Mononuclear cell (primary cell): ENCODE measurements around the gene CTXN2. TPM values are rescaled to one million over a fixed set of nuclear protein-coding genes. Genes with fewer than 3 reads are reported as not detected.

Experiments used
- H3K27me3 ChIP-seq: 2 replicates; pipeline ENCODE4 v1.6.0; 2011; ENCODE audit warnings: low read length, control low read depth; ENCODE audit not compliant: insufficient read depth
- H3K4me1 ChIP-seq: 2 replicates; pipeline ENCODE4 v1.5.1; 2011; ENCODE audit warnings: mild to moderate bottlenecking, low read length, control low read depth; ENCODE audit not compliant: insufficient read depth
- H3K4me3 ChIP-seq: 2 replicates; pipeline ENCODE4 v1.5.1; 2011; ENCODE audit warnings: mild to moderate bottlenecking, low read length, moderate library complexity
- H3K9me3 ChIP-seq: 2 replicates; pipeline ENCODE4 v1.5.1; 2011; ENCODE audit warnings: low read depth, mild to moderate bottlenecking, control low read depth, low read length
- total RNA-seq: library from RNA; depleted of rRNA; stranded (reverse); fragments of >200 nt; gene quantifications from one replicate; pipeline ENCODE4 v1.2.3, GENCODE V29; 2012

The CTXN2 gene
- not detected for total RNA-seq

DNA sequence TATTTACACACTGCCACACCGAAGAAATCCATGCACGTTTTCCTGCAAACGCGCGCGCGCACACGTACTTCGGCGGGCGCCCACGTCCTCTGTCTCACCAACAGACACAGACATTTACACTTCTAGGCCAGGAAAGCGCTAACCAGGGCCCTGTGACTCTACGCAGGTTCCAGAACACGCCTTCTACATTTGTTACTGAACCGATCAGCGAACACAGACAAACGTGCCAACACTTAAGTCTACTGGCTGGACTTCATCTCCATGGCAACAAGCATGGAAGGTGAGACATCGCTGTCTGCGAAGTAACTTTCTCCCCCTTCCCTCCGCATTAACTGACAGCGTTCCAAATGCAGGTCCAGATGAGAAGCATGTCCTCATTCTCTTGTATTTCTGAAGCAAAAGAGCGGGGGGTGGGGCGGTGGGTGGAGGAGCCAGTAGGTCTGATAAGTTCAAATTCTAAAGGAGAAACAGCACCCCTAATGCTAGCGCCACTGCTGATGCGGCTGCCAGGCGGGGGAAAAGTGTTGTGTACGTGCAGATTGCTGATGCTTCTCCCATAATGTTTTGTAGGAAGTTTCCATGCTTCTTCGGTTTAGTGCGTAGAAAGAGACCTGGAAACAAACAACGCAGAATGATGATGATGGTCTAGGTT lies at the start of gene CTXN2:
TSS of gene CTXN2 (plus strand) at position 92 of the 652 bp plus-strand sequence. CDS start 9,636 bp downstream, outside the sequence.
- H3K27me3 ChIP-seq = peaks cover 12% of the 10 kb centered on the region
- H3K4me3 ChIP-seq = no peak within 1 kb of the TSS
- H3K4me1 ChIP-seq = no peaks in the 10 kb centered on the region
- H3K9me3 ChIP-seq = no peaks in the 10 kb centered on the region

DNA sequence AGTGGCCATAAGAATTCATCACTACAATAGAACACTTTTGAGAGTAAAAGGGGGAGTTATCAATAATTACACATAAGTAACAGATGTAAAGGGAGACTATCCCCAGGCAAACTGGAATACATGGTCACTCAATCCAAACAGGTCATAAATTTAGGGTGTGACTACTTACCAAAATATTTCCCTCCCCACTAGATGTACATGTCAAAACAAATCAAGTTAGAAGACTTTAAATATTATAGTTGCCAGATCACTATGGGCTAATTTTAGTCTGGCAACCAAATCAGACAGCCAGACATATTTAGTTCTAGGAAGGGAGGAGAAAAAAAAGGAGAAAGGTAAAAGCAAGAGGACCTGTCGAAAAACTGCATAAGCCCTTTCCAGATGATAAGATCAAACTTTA lies 47.6 kb upstream of the CTXN2 start:
- H3K4me1 ChIP-seq = no peaks in the 10 kb centered on the region
- H3K9me3 ChIP-seq = no peaks in the 10 kb centered on the region
- no peak overlapping the region for H3K4me3 ChIP-seq
- no peaks in the 10 kb centered on the region for H3K27me3 ChIP-seq

DNA sequence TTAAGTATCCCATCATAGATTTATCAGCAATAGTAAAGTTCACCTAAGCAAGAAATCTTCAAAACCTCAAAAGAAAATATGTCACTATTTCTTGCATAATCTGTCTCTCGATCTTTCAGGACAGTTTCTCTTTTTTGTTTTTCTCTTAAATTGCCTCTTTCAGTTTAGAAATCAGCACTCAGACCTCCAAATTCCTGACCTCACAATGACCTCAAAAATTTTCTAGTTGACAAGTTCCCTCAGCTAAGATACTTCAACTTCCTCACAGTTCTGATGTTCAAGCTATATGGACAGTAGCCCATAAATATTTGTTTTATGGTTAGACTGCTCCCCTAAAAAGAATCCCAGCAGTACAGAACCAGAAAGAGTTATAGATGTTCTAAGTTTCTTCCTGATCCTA lies 46.6 kb upstream of the CTXN2 start:
- Histone ChIP-seq H3K27me3 (no peaks in the 10 kb centered on the region), H3K4me3 (no peak overlapping the region), H3K4me1 (no peaks in the 10 kb centered on the region), H3K9me3 (no peaks in the 10 kb centered on the region)

DNA sequence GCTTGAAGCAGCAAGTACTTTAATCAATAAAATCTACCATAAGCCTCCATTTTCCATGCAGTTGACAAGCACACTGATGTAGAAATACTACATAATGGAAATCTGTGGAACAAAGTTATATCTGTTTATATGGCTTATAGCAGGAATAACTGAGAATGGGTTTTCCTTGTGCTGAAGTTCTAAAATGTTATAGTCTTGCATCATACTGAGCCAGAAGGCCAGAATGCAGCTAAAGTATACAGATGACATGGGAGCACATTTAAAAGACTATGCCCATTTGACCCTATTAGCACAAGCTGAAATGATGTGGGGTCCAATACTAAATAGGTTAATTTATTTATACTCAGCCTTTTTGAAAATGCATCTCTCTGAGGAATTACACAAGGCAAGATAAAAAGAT lies 45.5 kb upstream of the CTXN2 start:
- H3K9me3 ChIP-seq = no peaks in the 10 kb centered on the region
- no peaks in the 10 kb centered on the region for H3K4me1 ChIP-seq
- H3K27me3 ChIP-seq = no peaks in the 10 kb centered on the region
- no peak overlapping the region for H3K4me3 ChIP-seq

DNA sequence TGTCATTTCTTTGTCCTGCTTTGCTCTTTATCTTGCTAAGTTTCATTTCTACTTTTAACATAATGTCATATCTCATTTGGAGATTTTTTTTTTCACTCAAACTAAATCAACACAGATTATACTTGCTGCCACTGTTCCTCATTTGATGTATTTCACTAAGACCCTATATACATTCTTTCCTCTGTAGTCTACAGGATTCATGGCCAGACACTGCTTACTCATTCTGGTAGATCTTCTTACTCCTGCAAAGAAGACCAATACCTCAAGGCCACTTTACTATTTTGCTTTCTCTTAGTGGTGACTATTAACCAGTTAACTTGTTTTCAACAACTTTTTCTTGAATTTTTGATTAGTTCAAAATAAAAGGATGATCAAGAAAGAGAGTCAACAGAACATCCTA lies 44.1 kb upstream of the CTXN2 start:
- H3K4me1 ChIP-seq = no peaks in the 10 kb centered on the region
- H3K27me3 ChIP-seq = no peaks in the 10 kb centered on the region
- no peak overlapping the region for H3K4me3 ChIP-seq
- H3K9me3 ChIP-seq = no peaks in the 10 kb centered on the region

DNA sequence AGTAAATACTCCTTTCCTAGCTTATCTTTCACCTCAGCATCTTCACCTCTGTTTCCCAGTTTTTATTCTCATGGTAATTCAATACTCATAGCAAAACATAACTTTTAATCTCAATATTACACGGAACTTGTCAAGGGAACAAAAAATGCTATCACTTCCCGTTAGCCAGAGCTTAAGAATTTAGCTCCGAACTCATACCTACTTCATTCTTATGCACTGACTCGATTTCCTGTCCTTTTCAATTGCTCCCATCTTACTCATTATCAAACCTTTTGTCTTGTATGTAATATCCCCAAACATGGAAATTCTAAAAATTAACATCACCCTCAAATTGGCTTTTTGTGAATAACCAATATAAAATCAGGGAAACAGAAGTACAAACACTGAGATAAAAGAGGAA lies 41.6 kb upstream of the CTXN2 start:
- H3K4me1 ChIP-seq = no peaks in the 10 kb centered on the region
- H3K4me3 ChIP-seq = no peak overlapping the region
- no peaks in the 10 kb centered on the region for H3K9me3 ChIP-seq
- H3K27me3 ChIP-seq = no peaks in the 10 kb centered on the region

DNA sequence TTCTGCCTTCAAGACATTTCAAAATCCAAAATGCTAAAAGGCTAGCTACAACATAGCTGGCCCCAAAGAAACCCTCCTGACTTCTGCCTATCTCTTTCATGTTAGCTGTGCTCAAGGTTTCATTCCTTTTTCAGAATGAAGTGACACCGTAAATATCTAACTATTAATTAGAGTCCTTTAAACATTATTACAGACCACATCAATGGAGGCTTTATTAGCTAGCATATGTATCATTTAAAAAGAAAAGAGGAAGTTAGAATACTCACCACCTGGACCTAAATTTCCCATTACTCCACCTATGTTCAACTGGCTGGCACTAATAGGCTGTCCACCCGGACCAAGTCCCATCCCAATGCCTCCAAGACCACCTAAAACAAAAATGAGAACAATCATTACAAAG lies 37.9 kb upstream of the CTXN2 start:
- no peaks in the 10 kb centered on the region for H3K4me1 ChIP-seq
- H3K4me3 ChIP-seq = no peak overlapping the region
- H3K9me3 ChIP-seq = no peaks in the 10 kb centered on the region
- H3K27me3 ChIP-seq = no peaks in the 10 kb centered on the region

DNA sequence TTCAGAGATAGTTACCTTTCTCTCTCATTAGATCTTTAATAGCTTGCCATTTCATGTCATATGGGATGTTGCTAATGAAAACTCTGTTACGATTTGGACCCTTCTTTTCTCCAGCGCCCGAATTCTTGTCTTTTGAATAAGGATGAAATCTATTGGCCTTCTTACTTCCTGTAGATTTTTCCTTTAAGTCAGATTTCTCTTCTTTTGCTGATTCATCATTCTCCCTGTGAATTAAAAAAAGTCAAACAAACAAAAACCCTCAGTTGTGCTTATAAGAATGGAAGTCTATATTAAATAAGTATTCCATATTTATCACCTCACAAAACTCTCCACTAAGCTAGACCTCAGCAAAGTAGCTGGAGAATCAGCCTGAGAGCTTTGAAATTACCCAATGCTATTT lies 22.8 kb upstream of the CTXN2 start:
- Histone ChIP-seq H3K4me1 (no peaks in the 10 kb centered on the region), H3K27me3 (no peaks in the 10 kb centered on the region), H3K4me3 (no peak overlapping the region), H3K9me3 (no peaks in the 10 kb centered on the region)

DNA sequence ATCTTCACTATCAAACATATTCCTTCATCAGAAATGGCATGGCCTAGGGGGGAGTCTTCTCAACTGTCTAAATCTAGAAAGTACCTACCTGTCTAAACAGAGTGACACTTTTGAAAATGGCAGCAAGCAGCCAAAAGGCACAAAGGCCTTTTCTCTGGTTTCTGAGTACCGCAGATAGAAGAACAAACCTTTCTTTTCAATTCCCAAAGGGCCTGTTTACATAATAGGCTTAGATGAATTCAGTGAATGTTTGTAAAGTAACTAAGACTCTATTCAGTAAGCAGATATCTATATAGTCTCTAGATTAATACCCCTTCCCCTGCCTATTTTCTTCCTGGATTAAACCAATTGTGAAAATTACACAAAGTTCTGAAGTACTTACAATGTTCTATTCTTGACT lies 20.5 kb upstream of the CTXN2 start:
- Histone ChIP-seq H3K9me3 (no peaks in the 10 kb centered on the region), H3K4me3 (no peak overlapping the region), H3K27me3 (no peaks in the 10 kb centered on the region), H3K4me1 (no peaks in the 10 kb centered on the region)

DNA sequence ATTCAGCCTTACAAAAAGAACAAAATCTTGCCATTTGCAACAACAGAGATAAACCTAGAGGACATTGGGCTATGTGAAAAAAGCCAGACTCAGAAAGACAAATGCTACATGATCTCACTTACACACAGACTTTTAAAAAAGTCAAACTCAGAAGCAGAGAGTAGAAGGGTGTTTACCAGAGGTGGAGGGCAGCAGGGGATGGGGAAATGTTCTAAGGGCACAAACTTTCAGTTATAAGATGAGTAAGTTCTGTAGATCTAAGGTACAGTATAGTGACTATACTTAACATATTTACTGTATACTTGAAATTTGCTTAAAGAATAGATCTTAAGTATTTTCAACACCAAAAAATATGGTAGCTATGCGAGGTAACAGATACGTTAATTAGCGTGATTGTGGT lies 16.3 kb upstream of the CTXN2 start:
- Histone ChIP-seq H3K9me3 (no peaks in the 10 kb centered on the region), H3K4me3 (no peak overlapping the region), H3K4me1 (no peaks in the 10 kb centered on the region), H3K27me3 (peaks cover 13% of the 10 kb centered on the region)

DNA sequence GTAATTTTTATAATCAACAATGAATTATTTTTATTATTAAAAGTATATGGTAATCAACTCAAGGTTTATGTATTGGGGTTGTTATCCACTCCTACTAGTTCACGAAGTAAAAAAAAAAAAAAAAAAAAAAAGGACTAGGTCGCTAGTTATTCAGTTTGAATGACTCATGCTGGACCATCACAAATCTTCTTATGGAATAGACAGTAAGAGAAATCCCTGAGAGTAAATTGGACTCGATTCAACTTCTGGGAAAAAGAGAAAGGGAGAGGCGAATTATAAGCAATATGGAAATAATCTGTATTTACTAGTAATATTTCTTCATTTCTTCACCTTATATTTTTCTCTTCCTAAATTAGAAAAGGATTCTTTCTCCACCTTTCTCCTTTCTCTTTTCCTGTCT lies 15.4 kb upstream of the CTXN2 start:
- no peak overlapping the region for H3K4me3 ChIP-seq
- H3K4me1 ChIP-seq = no peaks in the 10 kb centered on the region
- H3K27me3 ChIP-seq = peaks cover 17% of the 10 kb centered on the region
- H3K9me3 ChIP-seq = no peaks in the 10 kb centered on the region

DNA sequence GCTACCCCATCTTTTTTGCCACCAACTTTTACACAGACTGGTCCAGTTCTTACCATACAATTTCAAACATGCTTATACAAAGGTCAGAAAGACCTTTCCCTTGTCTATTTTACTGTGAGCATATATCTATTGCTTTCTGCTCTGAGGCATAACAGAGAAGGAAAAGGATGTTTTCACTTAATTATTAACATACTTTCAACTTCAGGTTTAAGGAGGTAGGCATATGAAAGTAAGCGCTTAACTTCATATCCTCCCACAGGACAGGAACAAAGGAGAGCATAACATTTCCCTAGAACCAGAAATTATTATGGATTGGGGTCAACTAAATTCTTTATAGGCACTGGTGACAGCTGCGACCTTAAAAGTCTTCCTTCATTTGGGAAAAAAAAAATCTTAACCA lies 14.5 kb upstream of the CTXN2 start:
- Histone ChIP-seq H3K9me3 (no peaks in the 10 kb centered on the region), H3K4me1 (no peaks in the 10 kb centered on the region), H3K27me3 (peaks cover 19% of the 10 kb centered on the region), H3K4me3 (peak overlapping the region; percentile 44)

DNA sequence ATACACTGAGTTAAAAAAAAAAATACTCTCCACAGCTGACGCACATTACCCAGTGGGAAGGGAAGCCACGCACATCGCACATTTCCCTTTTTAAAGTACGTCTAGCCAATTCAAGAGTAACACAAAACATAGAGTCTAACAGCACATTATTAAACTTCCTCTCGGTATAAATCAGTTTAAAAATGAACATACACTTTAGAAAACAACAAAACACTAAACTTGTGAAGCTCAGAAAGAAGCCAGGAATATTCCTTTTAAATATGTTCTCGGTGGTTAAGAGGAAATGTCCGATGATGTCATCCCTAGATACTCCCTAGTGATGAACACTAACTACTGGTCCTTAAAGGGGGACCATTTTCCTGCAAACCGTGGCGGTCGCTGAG lies 14.1 kb upstream of the CTXN2 start:
- Histone ChIP-seq H3K4me3 (peak overlapping the region; percentile 44), H3K9me3 (no peaks in the 10 kb centered on the region), H3K4me1 (no peaks in the 10 kb centered on the region), H3K27me3 (peaks cover 22% of the 10 kb centered on the region)

DNA sequence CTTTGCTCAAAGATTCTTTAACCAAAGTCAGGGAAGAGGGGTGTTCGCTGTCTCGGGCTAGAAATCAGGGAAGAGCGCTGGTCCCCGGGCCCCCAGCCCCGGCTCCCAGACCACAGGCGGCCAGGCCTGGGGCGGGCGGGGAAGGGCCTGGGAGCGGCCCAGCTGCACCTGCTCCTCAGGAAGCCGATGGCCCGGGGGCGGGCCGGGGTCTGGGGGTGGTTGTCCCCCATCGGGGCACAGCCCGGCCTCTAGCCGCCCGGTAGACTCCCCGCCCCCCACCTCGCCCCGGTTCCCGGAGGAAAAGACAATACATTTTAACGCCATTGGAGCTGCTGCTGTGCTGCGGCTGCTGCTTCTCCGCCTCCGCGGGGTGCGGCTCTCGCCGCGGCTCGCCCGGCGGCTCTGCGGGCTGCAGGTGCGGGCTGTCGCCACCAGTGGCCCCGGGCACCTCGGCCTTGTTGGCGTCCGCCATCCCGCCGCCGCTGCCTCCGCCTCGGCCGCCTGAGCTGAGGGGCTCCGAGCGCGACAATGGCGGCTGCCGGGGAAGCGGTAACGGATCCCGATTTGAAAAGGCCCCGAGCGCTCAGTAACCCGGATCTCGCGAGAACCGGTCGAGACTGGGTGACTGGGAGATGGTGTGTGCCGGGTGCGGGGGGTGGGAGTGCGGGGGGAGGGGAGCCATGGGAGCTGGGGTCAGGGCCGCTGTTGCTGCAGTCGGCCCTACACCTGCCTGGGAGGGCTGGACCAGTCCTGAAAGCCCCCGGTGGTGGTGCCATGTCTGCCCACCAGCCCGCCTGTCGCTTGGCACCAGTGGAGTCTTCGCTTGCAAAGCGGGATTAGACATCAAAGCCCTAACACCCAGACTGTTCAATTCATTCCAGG lies 13.5 kb upstream of the CTXN2 start, which contains the start of gene MYEF2:
TSS of gene MYEF2 (minus strand) at position 530 of the 882 bp plus-strand sequence. CDS start at position 472, 58 bp downstream.
- Histone ChIP-seq H3K4me1 (no peaks in the 10 kb centered on the region), H3K27me3 (peaks cover 23% of the 10 kb centered on the region), H3K9me3 (no peaks in the 10 kb centered on the region), H3K4me3 (peak within 1 kb of the TSS; percentile 44)

DNA sequence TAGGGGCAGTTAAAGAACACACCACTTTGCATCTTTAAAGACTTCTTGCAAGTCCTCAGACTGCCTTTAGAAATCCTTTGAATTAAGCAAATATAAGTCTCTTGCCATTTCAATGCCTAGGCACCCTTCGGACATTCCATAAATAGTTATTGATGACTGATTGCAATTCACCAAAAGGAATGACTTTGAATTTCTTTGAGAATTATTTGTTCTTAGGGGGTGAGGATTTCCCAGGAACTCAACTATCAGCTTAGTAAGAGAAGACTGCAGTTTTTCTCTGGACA lies 12.9 kb upstream of the CTXN2 start:
- H3K9me3 ChIP-seq = no peaks in the 10 kb centered on the region
- peaks cover 23% of the 10 kb centered on the region for H3K27me3 ChIP-seq
- H3K4me3 ChIP-seq = no peak overlapping the region
- H3K4me1 ChIP-seq = no peaks in the 10 kb centered on the region

DNA sequence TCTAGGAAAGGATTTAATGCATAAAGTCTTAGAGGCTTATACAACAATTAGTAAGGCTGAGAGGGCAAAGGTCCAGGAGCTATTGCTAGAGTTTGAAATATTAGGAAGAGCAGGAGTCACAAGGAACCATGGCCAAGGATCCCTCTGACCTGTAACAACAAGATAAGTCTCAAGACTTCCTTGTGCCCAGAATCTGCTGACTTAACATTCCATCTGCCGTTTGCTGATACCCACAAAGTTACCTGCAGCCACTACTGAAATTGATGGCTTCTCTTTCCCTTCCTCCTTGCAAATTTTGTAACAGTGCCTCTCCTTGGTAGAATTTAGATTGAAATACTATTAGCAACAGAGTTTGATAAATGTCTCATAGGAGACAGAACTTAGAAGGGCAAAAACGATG lies 8.7 kb upstream of the CTXN2 start:
- H3K27me3 ChIP-seq = peaks cover 20% of the 10 kb centered on the region
- H3K9me3 ChIP-seq = no peaks in the 10 kb centered on the region
- no peaks in the 10 kb centered on the region for H3K4me1 ChIP-seq
- no peak overlapping the region for H3K4me3 ChIP-seq
